ENCODE data around the gene CC2D1A. TPM values are rescaled to one million over a fixed set of nuclear protein-coding genes. Genes with fewer than 3 reads are reported as not detected.

The CC2D1A gene
- polyA plus RNA-seq, result 10 to 100 TPM; 17.0 to 27.9 (median 20.4) TPM

DNA sequence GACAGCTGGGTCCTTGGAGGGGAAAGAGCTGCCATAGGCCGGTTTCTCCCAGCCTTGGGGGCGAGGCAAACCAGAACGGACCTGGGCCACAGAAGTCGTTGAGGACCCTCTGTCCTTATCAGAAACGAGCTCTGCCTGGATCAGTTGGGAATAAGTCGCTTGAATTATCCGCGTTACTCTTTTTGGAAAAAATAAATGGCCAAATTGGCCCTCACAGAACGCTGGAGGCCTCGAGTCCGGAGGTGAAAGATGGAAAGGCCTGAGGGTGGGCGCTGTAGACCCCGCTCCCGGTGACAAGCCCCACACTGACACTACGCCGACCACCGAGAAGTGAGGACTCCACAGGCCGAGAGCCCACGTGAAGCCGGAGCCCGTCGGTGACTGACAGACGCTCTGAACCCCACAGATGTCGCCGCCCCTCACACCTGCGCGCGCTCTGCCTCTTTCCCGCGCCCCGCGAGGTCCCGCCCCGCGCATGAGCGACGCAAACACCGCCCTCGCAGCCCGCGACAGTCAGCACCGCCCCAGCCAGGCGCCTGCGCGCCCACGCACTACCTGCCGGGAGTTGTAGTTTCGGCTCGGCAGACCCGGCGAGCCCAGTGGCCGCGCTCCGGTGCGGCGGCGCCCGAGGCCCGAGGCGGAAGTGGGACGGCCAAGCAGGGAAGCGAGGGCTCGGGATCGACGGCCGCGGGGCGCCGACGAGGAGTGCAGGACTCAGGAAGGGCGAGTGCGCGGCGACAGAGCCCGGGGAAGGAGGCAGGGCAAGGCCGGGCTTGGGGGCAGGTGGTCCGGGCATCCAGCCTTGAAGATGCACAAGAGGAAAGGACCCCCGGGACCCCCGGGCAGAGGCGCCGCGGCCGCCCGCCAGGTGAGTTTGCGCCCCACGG lies at the start of gene CC2D1A, which contains the start of gene BRME1:
Gene CC2D1A, plus strand, starts transcription at position 568 of the 887 bp plus-strand sequence. Its CDS starts 241 bp downstream, at position 809.
Gene BRME1, minus strand, starts transcription at position 484 of the 887 bp plus-strand sequence. CDS start 1,225 bp downstream, outside the sequence.
- no peak within 1 kb of the TSS for H3K27ac ChIP-seq (ENCODE audit: low read depth, low read length)
- 6 to 7% (median 6%) methylated on average over 59 to 86 of the region's 86 CpGs for WGBS, 3 donors

DNA sequence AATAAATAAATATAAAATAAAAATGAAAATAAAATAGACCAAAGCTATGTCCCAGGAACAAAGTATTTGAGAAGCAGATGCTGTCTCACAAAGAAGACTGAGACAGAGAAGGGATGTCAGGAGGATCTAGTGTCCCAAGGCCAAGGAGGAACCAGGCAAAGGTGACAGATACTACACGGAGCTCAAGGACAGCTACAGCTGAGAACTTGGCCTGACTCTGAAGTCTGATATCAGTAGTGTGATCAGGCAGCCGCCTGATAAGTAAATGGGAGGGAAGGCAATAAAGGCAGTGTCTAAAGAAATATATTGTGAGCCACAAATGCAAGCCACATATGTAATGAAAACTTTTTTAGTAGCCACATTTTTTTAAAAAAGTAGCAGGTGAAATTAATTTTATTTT lies 49.5 kb upstream of the CC2D1A start:
- 37 to 78% (median 73%) methylated on average over 2 of the region's 2 CpGs for WGBS, 3 donors
- no peak overlapping the region for H3K27ac ChIP-seq (ENCODE audit: low read depth, low read length)

DNA sequence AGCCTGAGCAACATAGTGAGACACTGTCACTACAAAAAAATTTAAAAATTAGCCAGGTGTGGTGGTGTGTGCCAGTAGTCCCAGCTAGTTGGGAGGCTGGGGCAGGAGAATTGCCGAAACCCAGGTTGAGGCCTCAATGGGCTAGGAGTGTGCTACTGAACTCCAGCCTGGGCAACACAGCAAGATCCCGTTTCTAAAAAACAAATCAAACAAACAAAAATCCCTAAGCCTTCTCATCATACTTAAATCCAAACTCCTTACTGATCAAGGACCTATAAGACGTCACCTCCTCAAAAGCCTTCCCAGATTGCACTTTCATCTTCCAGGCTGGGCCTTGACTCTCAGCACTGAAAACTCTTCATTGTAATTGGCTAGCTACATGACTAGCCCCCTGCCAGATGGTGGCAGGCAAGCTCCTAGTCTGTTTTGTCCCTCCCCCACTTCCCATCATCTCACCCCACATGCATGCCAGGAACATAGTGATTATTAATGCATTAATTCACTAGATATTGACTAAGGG lies 46.6 kb upstream of the CC2D1A start:
- WGBS, 3 donors, result 94 to 95% (median 95%) methylated on average over 3 of the region's 3 CpGs
- H3K27ac ChIP-seq (ENCODE audit: low read depth, low read length), result no peak overlapping the region

DNA sequence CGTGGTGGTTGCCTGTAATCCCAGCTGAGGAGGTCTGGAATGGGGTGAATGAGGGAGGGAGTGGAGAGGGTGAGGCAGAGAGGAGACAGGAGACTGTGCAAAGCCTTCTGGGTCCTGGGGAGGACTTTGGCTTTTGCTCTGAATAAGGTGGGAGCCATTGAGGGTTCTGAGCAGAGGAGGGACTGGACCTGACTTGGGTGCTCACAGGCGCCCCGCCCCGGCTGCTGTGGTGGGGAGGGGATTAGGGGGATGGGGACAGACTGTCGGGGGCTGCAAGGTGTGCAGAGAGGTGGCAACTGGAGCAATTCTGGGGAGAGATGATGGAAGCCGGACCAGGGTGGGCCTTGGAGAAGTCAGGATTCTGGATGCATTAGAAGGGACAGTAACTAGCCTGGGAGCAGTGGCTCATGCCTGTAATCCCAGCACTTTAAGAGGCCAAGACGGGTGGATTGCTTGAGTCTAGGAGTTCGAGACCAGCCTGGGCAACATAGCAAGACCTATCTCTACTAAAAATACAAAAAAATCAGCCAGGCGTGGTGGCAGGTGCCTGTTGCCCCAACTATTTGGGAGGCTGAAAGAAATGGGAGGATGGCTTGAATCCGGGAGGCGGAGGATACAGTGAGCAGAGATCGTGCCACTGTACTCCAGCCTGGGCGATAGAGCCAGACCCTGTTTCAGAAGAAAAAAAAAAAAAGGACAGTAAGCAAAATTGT lies 45.2 kb upstream of the CC2D1A start:
- 78 to 83% (median 79%) methylated on average over 13 of the region's 13 CpGs for WGBS, 3 donors

DNA sequence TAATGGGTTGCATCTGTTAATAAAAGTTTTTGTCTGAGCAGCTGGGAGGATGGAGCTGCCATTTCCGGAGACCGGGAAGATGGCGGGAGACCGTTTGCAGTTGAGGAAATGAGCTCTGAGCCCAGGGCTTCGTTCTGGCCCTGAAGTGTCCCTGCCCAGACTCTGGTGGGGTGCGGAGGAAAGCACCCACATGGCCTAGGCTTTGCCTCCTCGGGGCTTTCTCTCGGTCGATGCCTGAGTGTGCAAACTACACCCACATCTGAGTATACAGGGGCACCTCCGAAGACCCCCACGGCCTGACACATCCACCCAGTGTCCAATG lies 44.6 kb upstream of the CC2D1A start:
- 16 to 65% (median 17%) methylated on average over 11 of the region's 11 CpGs for WGBS, 3 donors
- H3K27ac ChIP-seq (ENCODE audit: low read depth, low read length), result no peak overlapping the region

More for the DNA sequence above, 45.2 kb upstream of the CC2D1A start:
- no peak overlapping the region for H3K27ac ChIP-seq (ENCODE audit: low read depth, low read length)

DNA sequence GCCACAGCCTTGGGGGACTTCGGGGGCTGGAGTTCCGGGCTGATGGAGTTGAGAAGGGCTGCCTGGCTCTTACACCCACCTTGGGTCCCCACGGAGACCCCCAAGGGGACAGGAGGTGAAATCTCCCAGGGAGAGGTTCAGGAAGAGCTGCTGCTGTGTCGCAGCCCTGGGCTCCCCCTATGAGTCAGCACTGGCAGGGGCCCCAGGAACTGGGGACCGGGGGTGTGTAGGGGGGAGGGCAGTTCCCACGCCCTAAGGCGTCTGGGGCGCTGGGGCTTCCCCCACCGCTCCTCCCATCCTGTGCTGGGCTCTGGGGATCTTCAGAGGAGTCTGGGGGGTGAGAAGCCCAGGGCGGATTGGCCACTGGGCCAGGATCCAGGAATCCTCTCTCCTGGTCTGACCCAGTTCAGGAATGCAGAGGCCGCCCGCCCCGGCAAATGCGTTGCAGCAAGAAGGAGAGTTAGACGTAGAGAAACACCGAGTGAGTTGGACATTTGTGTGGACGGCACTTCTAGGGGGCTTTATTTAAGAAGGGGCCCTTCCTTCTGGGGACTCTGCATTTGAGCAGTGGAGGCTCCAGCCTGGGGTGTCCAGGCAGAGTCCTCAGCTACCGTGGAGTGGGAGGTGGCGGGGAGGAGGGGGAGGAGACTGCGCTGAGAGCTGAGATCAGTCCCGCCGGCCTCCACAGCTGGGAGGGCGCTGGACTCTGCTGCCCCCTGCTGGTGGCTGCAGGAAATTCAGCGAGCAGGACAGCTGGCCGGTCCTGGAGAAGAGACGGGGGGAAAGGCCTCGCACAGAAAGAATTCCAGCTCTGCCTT lies 44.1 kb upstream of the CC2D1A start:
- peak overlapping the region; percentile 68 for H3K27ac ChIP-seq (ENCODE audit: low read depth, low read length)
- WGBS, 3 donors, result 0 to 3% (median 1%) methylated on average over 27 of the region's 27 CpGs

DNA sequence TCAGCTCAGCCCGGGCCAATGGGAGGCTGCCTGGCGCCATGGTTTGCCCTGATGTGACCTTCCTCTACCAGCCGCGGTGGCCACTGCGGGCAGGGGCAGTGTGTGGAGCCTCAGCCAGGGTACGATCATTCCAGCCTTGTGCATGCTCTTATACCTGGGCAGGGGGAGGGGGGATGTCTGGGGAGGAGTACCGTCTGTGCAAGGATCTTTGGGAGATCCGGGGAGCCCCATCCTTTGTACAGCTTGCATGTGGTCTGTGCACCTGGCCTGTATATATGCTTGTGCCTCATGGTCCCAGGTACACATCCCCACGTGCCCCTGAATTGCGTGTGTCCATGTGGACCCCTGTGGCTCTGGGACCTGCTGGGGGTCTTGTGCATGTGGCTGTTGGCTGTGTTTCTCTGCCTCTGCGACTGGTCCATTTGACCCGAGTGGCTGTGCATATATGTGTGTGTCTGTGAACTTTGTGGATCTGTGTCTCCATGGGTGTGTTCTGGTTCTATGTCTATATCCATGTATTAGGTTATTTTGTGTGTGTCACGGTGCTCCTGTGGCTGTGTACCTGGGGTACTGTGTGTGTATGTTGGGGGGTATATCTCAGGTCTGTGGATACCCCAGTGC lies 41.8 kb upstream of the CC2D1A start:
- 40 to 50% (median 42%) methylated on average over 13 of the region's 13 CpGs for WGBS, 3 donors
- H3K27ac ChIP-seq (ENCODE audit: low read depth, low read length), result no peak overlapping the region

DNA sequence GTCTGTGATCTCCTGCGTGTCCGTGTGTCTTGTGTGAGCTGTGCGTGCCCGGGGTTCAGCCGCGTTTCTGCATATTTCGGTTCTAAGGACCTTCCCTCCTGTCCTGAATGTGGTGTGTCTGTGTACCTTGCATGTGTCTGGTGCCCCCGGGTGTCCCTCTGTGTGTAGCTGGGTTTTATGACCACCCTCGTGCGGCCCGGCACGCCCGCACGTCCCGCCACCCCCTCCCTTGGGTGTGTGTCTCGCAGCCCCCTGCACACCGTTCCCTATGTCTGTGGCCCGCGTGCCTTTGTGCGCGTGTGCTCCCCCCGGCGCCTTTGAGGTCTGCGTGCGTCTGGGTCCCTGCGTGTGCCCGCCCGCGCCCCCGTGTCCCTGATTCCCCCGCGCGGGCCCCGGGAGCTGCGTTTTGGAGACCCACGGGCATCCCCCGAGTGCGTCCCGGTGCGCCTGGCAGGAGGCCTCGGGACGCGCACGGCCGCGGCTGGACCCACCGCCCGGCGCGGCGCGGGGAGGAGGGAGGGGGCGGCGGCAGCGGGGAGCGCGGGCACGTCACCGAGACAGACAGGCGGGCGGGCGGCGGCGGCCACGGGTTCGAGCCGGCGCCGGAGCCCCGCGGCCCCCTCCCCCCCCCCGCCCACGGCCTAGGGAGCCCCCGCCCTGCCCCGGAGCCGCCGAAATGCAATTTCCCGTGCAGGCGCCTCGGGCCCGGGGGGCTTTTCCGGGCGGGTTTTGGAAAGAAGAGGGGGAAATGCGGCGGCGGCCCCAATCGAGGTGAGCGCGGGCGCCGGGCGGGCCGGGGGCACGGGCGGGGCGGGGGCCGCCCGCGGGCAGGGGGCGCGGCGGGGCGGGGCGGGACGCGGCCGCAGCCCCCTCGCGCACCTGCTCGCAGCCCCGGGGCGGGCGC lies 41.1 kb upstream of the CC2D1A start:
- H3K27ac ChIP-seq (ENCODE audit: low read depth, low read length), result no peak overlapping the region
- WGBS, 3 donors, result 5 to 12% (median 11%) methylated on average over 53 to 113 of the region's 113 CpGs

DNA sequence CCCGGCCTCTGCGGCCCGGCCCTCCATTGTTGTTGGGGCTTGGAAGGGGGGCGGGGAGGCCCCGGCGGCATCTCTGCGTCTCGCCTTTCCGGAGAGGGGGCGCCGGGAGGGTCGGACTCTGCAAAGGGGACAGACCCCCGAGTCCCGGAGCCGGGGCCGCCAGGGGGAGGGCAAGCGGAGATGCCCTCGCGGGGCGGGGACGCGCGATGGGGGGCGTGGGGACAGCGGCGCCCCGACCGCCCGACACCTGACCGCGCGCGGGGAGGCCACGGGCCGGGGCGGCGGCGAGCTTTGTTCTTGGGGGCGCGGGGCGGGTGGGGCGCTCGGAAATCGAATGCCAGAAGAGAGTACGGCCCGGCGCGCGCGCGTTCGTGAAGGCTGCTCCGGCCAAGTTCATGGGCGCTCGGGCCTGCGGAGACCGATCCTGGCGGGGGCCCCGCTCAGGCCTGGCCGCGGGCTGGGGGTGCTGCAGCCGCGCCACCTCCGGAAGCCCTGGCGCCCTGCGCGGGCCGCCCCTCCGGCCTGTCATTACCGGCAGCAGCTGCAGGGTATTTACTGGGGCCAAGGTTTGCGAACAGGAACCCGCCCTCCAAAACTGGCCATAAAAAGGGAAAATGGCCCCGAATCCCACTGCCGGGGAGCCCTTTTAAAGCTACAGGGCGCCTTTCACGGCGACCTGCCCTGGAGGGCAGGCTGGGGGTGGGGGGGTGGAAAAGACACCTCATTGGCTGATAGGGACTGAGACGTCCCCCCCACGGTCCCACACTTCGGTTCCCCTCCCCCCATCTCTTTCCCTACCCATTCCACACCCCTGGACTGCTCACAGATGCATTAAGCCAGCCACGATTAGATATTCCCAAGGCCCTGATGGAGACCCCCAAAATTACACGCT lies 40.2 kb upstream of the CC2D1A start:
- 1 to 2% (median 2%) methylated on average over 70 to 82 of the region's 82 CpGs for WGBS, 3 donors
- no peak overlapping the region for H3K27ac ChIP-seq (ENCODE audit: low read depth, low read length)

DNA sequence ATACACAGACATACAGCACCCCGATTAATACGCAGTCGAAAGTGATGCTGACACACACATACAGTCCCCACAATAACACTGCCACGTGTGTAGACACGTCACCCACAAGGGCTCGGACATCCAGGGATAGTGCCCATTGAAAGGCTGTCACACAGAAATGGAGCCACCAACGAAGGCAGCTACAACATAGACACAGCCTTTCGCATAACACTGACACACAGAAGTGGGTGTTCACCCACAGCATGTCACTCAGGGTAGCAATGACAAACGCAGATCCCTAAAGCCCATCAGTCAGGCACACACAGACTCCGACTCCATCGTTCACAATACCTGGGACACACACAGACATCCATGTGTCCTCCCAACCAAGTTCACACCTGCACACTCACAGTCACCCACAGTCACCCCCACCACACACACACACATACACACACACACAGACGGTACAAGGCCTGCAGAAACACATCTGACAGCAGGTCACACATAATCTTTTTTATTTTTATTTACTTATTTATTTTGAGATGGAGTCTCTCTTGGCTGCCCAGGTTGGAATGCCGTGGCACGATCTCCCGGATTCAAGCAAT lies 39.4 kb upstream of the CC2D1A start:
- WGBS, 3 donors, result 72 to 77% (median 75%) methylated on average over 15 of the region's 15 CpGs
- no peak overlapping the region for H3K27ac ChIP-seq (ENCODE audit: low read depth, low read length)

DNA sequence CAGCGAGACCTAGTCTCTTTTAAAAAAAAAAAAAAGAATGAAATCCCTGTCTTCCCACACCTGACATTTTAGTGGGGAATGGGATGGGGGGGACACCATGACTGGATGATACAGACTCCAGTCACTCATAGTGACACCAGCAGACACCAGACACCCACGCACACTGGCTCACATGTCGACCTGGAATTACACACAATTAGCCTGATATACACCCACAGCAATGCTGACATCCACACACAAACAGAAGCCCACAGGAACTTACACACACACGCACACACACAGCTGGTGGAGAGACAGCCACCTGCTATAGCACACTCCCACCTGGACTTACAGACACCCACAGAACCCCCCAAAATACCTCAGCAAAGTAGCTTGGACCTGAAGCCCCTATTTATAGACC lies 37.3 kb upstream of the CC2D1A start:
- WGBS, 3 donors, result 82 to 90% (median 87%) methylated on average over 4 of the region's 4 CpGs

DNA sequence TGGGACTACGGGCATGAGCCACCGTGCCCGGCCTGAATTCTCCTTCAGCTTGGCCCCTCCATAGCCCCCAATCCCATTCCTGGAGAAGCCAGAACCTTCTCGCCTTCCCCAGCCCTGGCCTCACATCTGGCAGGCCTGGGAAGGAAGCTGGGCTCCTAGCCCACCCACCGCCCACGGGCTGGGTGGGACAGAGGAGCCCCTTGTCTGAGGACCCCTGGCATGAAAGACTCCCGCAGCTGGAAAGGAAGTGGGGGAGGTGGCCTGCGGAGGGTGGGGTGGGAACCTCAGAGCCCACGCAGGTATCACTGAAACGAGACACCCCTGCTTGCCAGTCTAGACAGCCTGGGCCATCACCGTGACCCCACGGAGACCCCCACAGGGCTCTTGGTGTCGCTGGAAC lies 36.7 kb upstream of the CC2D1A start:
- no peak overlapping the region for H3K27ac ChIP-seq (ENCODE audit: low read depth, low read length)
- WGBS, 3 donors, result 75 to 78% (median 76%) methylated on average over 12 to 13 of the region's 13 CpGs

More for the DNA sequence above, 37.3 kb upstream of the CC2D1A start:
- H3K27ac ChIP-seq (ENCODE audit: low read depth, low read length), result no peak overlapping the region

DNA sequence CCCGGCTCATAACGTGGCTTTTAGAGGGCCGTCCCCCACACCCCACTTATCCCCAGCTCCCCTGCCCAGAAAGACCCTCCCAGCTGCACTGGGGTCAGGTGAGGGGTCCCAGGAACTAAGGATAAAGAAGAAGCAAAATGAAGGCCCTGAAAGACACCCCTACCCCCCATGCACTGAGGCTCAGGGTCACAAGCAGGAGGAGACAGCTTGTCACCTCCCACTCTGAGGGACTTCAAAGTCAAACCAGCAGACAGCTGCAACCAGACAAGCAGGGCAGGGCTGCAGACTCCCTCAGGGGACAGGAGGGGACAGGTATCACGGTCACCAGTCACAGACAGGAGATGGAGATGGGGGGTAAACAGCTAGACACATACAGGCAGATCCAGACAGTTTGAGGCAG lies 35.1 kb upstream of the CC2D1A start:
- WGBS, 3 donors, result 88 to 99% (median 99%) methylated on average over 4 of the region's 4 CpGs

DNA sequence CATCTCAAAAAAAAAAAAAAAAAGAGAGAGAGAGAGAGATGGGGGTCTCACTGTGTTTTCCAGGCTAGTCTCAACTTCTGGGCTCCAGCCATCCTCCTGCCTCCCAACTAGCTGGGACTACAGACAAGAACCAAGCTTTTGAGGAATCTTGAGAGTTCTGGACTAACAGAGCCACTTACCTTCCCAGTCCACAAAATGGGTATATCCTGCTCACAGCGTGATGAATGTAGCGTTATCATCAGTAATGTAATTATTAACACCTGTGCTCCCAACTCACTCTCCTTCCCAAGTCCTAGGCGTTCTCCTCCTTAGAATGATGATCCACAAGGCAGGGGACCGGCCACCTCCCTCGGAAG lies 33.7 kb upstream of the CC2D1A start:
- 34 to 49% (median 36%) methylated on average over 5 of the region's 5 CpGs for WGBS, 3 donors
- H3K27ac ChIP-seq (ENCODE audit: low read depth, low read length), result no peak overlapping the region

More for the DNA sequence above, 35.1 kb upstream of the CC2D1A start:
- H3K27ac ChIP-seq (ENCODE audit: low read depth, low read length), result no peak overlapping the region

DNA sequence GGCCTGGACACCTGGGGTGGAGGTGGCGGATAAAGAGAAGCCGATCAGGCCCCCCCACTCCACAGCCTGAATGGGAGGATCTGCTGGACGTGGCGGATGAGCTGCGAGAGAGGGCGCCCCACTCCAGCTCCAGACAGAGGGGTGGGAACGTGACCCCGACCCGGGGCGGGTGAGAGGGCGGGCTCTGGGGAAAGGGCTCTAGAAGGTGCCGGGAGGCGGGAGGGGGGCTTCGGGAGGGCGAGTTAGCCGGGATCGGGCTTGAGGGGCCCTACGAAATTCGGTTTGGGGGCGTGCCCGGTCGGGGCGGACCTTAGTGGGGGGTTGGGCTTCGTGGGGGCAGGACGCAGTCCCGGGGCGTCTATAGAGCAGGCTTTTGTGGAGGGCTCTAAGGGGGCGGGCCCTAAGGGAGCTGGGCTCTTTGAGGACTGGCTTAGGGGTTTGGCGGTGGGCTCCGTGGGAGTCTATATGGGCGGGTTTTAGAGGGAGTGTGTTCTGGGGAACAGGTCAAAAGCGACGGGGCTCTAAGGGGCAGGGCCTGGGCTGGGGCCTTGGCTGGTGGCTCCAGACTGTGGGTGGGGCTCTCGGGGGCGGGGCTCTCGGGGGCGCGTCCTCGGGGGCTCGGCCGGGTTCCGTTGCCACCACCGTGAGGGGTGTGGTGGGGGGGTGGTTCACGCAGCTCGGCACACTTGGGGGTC lies 33.2 kb upstream of the CC2D1A start:
- WGBS, 3 donors, result 2 to 3% (median 2%) methylated on average over 39 to 45 of the region's 45 CpGs
- no peak overlapping the region for H3K27ac ChIP-seq (ENCODE audit: low read depth, low read length)

Measured in adipose tissue (tissue), 3 donors.